ENCODE measurements around the gene RHOF.

The RHOF gene

DNA sequence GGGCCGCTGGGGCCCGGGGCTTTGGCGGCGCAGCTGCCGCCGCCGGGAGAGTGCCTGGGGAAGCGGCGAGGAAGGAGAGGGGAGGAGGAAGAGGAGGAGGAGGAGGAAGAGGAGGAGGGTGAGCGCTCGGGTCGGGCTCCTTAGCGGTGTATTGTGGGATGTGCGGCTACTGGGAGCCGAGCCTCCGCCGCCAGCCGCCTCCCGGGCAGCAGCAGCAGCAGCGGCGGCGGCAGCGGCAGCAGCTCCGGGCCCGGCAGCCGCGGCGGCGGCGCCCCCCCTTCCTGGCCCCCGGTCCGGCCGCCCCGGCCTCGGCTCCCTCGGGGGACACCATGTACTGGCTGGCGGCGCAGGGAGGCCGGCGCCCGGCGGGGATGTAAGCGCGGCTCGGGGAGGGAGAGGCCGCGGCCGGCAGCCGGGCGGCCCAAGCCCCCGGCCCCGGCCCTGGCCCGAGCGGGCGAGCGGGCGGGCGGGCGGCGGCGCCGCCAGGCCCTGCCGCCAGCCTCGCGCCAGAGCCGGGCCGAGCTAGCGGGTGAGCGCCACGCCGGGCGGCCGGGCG lies 10.5 kb upstream of the RHOF start, which contains the start of gene SETD1B:
SETD1B (plus strand) TSS at position 149 of the 556 bp plus-strand sequence. CDS start 729 bp downstream, outside the sequence.
- peak; percentile 78 for DNase-seq

DNA sequence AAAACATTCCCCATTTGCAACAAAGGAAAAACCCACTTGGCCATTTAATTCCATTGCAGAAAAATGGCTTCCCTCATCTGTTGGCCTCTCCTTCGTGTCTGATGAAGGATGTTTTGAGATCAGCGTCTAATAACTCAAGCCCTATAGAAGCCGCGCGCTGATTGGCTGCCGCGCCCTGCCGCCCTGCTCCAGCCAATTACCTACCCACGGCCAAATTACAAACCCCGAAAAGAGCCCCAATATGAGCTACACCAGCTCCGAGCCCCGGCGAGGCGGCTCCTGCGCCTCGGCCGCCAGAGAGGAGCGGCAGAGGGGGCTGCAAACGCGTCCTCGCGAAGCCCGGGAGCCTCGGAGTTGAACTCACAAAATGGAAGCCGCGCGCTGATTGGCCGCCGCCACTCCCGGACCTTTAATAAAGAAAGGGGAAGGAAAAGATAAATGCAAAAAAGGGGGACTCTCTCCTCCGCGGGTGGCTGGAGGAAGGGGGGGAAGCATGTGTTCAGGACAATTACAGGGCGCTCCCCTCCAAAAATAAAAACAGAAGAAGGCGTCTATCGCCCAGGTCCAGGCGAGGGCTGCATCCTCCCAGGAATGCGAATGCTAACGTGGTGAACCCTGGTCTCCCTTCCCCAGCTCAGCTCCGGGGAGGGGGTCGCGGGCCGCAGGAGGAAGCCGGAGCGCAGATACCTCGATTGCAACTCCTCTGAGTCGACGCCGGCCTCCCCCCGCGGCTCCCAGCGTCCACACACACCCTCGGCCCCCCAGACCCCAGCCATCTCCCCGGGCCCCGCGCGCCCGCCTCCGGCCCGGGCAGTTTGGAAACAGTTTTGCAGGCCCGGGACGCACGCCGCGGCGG lies 9.6 kb upstream of the RHOF start:
- peak; percentile 98 for DNase-seq

DNA sequence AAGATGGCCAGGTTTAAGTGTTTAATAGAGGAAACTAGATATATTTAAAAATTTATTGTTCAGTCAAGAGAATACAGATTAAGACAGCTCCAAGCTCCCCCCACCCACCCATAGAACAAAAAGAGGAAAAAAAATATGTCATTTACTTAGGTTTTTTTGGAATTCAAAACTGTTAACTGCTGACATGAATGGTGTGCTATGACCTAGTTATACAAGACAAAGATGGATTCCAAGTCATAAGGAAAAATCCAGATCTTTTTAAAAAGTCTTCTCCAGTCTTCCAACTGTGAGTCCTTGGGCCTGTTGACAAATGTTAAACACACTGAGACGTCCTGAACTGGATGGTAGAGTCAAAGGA lies 9.0 kb upstream of the RHOF start:
- no peak for DNase-seq

GRCh38 chr12:121801595-121802484 lies 8.4 kb upstream of the RHOF start:
- DNase-seq, result peak; percentile 73

DNA sequence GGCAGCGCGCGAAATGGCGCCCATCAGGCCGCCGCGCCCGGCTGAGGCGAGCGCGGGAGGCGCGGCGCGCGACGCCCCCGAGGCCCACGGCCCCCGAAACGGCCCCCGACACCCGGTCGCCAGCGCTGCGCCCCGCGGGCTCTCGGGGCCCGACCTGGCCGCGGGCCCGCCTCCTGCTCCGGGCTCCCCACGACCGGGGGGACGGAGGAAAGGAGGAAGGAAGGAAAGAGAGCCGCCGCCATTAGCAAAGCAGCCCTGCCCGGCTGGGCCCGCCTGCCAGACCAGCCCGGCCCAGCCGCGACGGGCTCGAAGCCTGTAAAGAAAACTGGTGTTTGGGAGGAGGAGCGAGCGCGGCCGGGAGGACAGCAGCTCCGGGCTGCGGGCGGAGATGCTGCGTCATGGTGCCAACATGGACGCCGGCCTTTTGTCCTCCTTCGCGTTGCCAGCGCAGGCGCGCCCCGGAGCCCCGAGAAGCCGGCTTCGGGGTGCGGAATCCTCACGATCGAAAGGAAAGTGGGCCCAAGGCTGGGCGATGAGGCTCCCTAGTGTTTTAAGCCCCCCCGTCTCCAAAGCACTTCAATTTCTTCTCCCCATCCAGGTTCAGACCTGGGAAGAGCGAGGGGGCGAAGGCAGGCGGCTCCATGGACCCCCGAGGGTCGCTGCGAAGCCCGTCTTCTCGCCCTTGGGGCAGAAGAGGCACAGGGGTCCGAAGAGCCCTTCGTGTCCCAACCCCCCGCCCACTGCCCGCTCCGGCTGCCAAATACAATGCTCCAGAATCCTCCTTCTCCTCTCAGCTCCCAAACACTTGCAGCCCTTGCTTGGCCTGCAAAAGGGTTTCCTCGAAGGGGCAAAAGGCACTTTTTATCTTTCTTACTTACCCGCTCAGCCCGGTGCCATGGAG lies 7.5 kb upstream of the RHOF start:
- peak; percentile 87 for DNase-seq

DNA sequence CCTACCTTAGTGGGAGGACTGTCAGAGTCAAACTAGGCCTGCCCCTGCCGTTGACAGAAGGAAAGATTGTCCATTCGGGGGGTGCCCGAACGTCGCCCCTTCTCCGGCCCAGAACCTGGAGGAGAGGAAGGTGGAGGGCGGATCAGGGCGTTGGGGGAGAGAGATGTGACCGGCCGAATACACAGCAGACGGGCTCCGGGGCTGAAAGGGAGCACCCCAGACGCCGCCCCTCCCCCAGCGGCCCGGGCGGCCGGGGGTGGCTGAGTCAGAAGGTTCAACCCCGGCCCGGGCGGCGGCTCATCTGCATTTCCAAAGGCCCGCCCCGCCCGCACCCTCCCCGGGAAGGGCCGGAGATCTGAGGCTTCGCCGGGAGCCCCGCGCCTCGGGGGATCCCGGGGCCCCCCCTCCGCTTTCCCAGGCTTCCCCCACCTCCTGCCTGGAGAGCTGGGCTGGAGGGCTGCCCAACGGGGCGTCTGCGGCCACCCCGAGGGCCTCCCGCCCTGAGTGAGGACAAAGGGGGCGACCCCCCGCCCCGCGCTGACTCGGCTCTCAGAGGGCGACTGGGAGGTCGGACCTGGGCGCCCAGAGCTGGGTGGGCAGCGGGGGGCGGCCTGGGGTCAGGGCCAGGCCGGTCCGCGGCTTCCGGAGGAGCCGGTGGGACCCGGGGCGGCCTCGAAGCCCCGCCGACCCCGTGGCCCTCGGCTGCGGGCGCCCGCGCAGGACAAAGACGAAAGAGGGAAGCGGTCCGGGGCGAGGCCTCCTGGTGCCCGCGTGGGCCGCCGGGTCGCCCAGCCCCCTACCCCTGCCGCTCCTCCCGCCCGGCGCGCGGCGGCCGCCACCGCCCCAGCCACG lies 6.6 kb upstream of the RHOF start:
- DNase-seq, result peak; percentile 96

GRCh38 chr12:121799156-121799841 lies 5.8 kb upstream of the RHOF start:
- peak; percentile 92 for DNase-seq

- no peak for DNase-seq
These were observed 5.3 kb upstream of the RHOF start for GRCh38 chr12:121798787-121799155.

GRCh38 chr12:121797937-121798786 lies 4.7 kb upstream of the RHOF start:
- no peak for DNase-seq

DNA sequence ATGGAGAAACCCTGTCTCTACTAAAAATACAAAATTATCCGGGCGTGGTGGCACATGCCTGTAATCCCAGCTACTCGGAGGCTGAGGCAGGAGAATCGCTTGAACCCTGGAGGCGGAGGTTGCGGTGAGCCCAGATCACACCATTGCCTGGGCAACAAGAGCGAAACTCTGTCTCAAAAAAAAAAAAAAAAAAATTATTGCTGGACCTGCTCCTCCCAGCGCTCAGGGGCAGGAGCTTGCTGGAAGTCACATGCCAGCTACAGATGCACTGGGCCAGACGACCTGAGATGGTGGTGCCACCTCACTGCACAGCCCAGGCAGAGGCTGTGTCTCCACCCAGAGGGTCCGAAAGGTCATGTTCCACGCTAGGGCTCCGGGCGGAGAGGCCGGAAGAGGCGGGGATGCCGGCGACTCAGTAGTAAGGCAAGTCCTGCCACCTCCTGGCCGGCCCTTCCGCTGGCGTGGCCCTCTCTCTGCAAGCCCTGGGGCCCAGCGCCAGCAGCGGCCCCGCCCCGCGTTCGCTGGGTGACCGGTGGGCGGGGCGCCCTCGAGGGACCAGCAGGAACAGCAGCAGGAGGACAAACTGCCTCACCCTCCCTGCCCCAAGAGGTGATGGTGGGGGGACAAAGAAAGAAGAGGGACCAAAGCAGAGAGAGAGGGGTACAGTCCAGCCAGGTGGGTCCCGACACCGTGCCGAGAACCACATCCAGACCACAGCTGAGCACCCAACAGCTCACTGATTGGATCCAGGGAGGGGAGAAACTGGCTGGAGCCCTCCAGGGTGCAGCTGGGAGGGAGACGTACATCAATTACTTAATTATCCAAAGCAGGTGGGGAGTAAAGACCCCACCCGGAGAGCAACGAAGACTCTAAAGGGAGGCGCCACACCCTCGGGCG lies 3.6 kb upstream of the RHOF start:
- DNase-seq, result peak; percentile 43

- peak; percentile 81 for DNase-seq
These were observed 1.8 kb upstream of the RHOF start for GRCh38 chr12:121795034-121795968.

GRCh38 chr12:121794534-121795033 lies 1.1 kb upstream of the RHOF start:
- DNase-seq, result no peak

DNA sequence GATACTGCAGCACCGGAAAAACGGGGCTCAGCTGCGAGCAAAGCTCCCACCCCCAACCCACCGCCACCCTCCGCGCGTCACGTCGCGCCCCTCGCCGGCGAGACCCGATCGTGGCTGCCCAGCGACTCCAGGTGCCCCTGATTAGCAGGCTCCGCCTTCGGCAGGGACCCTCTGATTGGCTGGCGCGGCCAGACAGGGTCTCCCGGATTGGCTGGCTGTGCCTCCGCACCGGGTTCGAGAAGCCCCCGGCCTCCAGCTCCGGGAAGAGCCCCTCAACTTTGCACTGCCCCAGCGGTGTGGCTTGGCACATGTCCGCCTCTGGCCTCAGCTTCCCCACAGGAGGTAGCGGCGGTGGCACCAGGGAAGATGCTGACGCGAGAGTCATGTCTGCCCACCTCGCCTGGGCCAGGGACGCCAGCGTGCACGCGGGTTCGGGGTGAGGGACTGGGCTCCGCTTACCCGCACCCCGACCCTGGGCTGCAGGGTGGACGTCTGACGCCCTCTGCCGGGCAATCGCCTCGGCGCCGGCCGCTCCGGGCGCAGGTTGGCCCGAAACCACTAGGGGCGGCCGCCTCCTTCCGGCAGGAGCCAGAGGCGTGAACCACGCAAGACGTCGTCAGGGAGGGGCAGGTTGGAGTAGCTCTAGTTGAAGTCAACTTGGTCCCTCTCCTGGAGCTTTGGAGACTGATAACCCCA lies 498 bp upstream of the RHOF start:
- DNase-seq, result peak; percentile 90

DNA sequence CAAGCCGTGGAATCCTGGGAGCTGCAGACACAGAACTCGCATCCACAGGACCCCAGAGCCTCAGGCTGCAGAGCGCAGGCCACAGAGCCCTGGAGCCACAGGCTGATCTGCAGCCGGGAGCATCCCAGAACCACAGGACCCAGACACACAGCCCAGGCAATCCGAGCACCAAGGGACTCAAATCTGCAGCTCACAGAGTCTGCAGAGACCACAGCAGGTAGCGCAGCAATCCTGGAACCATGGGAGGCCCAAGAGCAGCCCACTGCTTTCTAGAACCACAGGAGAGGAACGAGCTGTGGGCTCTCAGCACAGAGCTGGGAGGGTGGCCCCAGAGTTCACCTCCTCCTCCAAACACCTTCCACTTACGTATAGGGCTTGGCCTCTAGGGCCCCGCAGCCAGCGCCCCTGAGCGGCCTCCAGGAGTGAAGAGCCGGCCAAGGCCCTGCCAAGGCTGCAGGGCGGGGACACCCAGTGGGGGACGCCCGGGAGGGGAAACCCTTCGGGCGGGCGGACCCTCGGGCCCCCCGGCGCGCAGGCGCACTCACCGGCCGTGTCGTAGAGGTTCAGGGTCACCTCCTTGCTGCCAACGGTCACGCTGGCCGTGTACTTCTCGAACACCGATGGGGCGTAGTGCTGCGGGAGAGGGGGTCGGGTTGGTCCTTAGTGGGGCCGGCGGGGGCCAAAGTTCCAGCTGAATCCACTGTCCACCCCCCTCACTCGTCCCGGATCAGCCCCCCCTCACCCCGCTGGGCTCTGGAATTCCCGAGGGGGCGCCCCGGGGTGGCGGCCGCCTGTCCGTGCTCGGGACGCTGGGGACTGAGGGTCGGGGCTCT lies 665 bp downstream of the RHOF start:
- no peak for DNase-seq

- no peak for DNase-seq
These were observed 1.6 kb downstream of the RHOF start for GRCh38 chr12:121791671-121792551.
